SK-N-SH (cell line): ENCODE measurements around the gene PXDN. TPM values are rescaled to one million over a fixed set of nuclear protein-coding genes. Genes with fewer than 3 reads are reported as not detected.
A peak's percentile ranks its signal among the peaks of the same experiment; 100 is the strongest.

ENCODE experiments used
- CTCF ChIA-PET: fragments of 300-600, 350-600 bp; formaldehyde crosslinking; extraction: SDS; loops from one replicate; lab custom pipeline; 2021; lab: Yijun Ruan, JAX
- POLR2A ChIA-PET: fragments of 350-600 bp; sonication (Branson Sonifier 250); formaldehyde crosslinking; extraction: SDS; loops from one replicate; lab custom pipeline; 2020; ENCODE audit warnings: antibody characterized with exemption, inconsistent platforms; lab: Yijun Ruan, JAX
- DNase-seq: peaks from one replicate; pipeline ENCODE4 v3.0.0; 2012
- H2AFZ ChIP-seq: fragments of 200-600 bp; sonication (generic); 2 replicates; pipeline ENCODE4 v1.8.1; 2016; ENCODE audit warnings: antibody characterized with exemption, mild to moderate bottlenecking, low read depth
- H3F3A ChIP-seq: fragments of 200-600 bp; sonication (generic); replicated peaks from 2 replicates; pipeline ENCODE3; 2016; ENCODE audit warnings: antibody characterized with exemption, mild to moderate bottlenecking; ENCODE audit not compliant: insufficient read depth
- H3K27ac ChIP-seq, 2 experiments: fragments of 200-500 bp in 1 of 2; fragments of 200-600 bp in 1 of 2; sonication (Bioruptor generic) in 1 of 2; sonication (generic), shearing (Covaris generic) in 1 of 2; 2 replicates each; pipeline versions ENCODE4 v1.5.1 to v1.6.1; 2014 to 2016; ENCODE audit warnings: low read depth in 2 of 2, inconsistent platforms in 1 of 2, low read length in 1 of 2, mild to moderate bottlenecking in 1 of 2, mixed read lengths in 1 of 2
- H3K27me3 ChIP-seq: fragments of 200-600 bp; sonication (generic), shearing (Covaris generic); 2 replicates; pipeline ENCODE4 v1.6.1; 2016; ENCODE audit warnings: mixed run types; ENCODE audit not compliant: insufficient read depth
- H3K36me3 ChIP-seq, 2 experiments: fragments of 200-500 bp in 1 of 2; fragments of 200-600 bp in 1 of 2; sonication (Bioruptor generic) in 1 of 2; sonication (generic) in 1 of 2; replicated peaks in 1 of 2; 2 replicates each; pipeline versions ENCODE3 to v1.5.1; 2014 to 2016; ENCODE audit warnings: low read length in 1 of 2, mild to moderate bottlenecking in 1 of 2; ENCODE audit not compliant: insufficient read depth in 2 of 2, control insufficient read depth in 1 of 2
- H3K4me1 ChIP-seq, 2 experiments: fragments of 200-500 bp in 1 of 2; fragments of 200-600 bp in 1 of 2; sonication (Bioruptor generic) in 1 of 2; sonication (generic), shearing (Covaris generic) in 1 of 2; 2 replicates each; pipeline versions ENCODE4 v1.5.1 to v1.6.1; 2014 to 2016; ENCODE audit warnings: low read depth in 1 of 2, low read length in 1 of 2, mixed run types in 1 of 2; ENCODE audit not compliant: insufficient read depth in 2 of 2, control insufficient read depth in 1 of 2
- H3K4me2 ChIP-seq: fragments of 200-600 bp; sonication (generic), shearing (Covaris generic); 2 replicates; pipeline ENCODE4 v1.6.1; 2017; ENCODE audit warnings: mixed run types
- H3K4me3 ChIP-seq, 2 experiments: fragments of 200-500 bp in 1 of 2; fragments of 200-600 bp in 1 of 2; sonication (Bioruptor generic) in 1 of 2; sonication (generic), shearing (Covaris generic) in 1 of 2; 2 replicates each; pipeline versions ENCODE4 v1.5.1 to v1.8.1; 2014 to 2016; ENCODE audit warnings: low read depth in 2 of 2, inconsistent platforms in 1 of 2, low read length in 1 of 2, mild to moderate bottlenecking in 1 of 2, mixed read lengths in 1 of 2, moderate library complexity in 1 of 2
- H3K79me2 ChIP-seq: fragments of 200-600 bp; sonication (generic); 2 replicates; pipeline ENCODE4 v1.8.1; 2017; ENCODE audit warnings: mild to moderate bottlenecking; ENCODE audit not compliant: insufficient read depth
- H3K9ac ChIP-seq: fragments of 200-600 bp; sonication (generic); 2 replicates; pipeline ENCODE4 v1.6.1; 2017; ENCODE audit warnings: mixed run types
- H3K9me2 ChIP-seq: fragments of 200-600 bp; sonication (generic); 2 replicates; pipeline ENCODE4 v1.6.1; 2017; ENCODE audit warnings: mixed run types
- H3K9me3 ChIP-seq: fragments of 200-600 bp; sonication (generic); 2 replicates; pipeline ENCODE4 v1.6.1; 2017; ENCODE audit warnings: mixed run types, mild to moderate bottlenecking, moderate library complexity
- H4K20me1 ChIP-seq: fragments of 200-600 bp; sonication (generic); 2 replicates; pipeline ENCODE4 v1.6.1; 2017; ENCODE audit warnings: mild to moderate bottlenecking, mixed run types; ENCODE audit not compliant: insufficient read depth
- CHD2 ChIP-seq: fragments of 150-350 bp; IDR thresholded peaks from 2 replicates; pipeline ENCODE4 v1.6.1; 2018; ENCODE audit warnings: low read length; ENCODE audit not compliant: partially characterized antibody
- ELF1 ChIP-seq: IDR thresholded peaks from 2 replicates; pipeline ENCODE4 v1.4.0; 2012
- EP300 ChIP-seq, 2 experiments: IDR thresholded peaks; 2 replicates each; pipeline versions ENCODE4 v1.4.0 to v1.6.1; 2012; ENCODE audit warnings: borderline replicate concordance in 1 of 2, low read depth in 1 of 2, low read length in 1 of 2
- EZH2phosphoT487 ChIP-seq: fragments of 200-600 bp; sonication (generic); IDR thresholded peaks from 2 replicates; pipeline ENCODE4 v1.6.1; 2017; ENCODE audit warnings: low read depth, mixed run types, mild to moderate bottlenecking, antibody characterized with exemption, moderate library complexity, borderline replicate concordance
- FOSL2 ChIP-seq: IDR thresholded peaks from 2 replicates; pipeline ENCODE4 v1.4.0; 2012; ENCODE audit warnings: low read depth, mild to moderate bottlenecking, moderate library complexity, borderline replicate concordance
- FOXJ3 ChIP-seq: sonication (generic); formaldehyde crosslinking; IDR thresholded peaks from 2 replicates; pipeline ENCODE4 v1.5.1; 2020; ENCODE audit warnings: mild to moderate bottlenecking, missing genetic modification reagents
- FOXM1 ChIP-seq: IDR thresholded peaks from 2 replicates; pipeline ENCODE4 v1.4.0; 2012; ENCODE audit warnings: low read depth, mild to moderate bottlenecking
- GATA2 ChIP-seq: sonication (generic); formaldehyde crosslinking; IDR thresholded peaks from 2 replicates; pipeline ENCODE4 v1.5.0; 2020; ENCODE audit warnings: mild to moderate bottlenecking, missing genetic modification reagents
- IRF3 ChIP-seq: fragments of 150-350 bp; IDR thresholded peaks from 2 replicates; pipeline ENCODE4 v1.6.1; 2016; ENCODE audit warnings: mild to moderate bottlenecking, low read depth, low read length
- NFIC ChIP-seq: IDR thresholded peaks from 2 replicates; pipeline ENCODE4 v1.4.0; 2012; ENCODE audit warnings: borderline replicate concordance
- NRF1 ChIP-seq: IDR thresholded peaks from 2 replicates; pipeline ENCODE4 v1.6.1; 2012; ENCODE audit warnings: low read depth, mild to moderate bottlenecking, low read length
- PBX3 ChIP-seq: IDR thresholded peaks from 2 replicates; pipeline ENCODE4; 2012
- POLR2AphosphoS5 ChIP-seq: IDR thresholded peaks from 2 replicates; pipeline ENCODE4 v1.6.1; 2012; ENCODE audit warnings: low read depth, low read length
- RAD21 ChIP-seq: IDR thresholded peaks from 2 replicates; pipeline ENCODE4 v1.6.1; 2012; ENCODE audit warnings: mild to moderate bottlenecking, low read length
- RCOR1 ChIP-seq: fragments of 150-350 bp; IDR thresholded peaks from 2 replicates; pipeline ENCODE4 v1.6.1; 2017; ENCODE audit warnings: antibody characterized with exemption, low read length
- RXRA ChIP-seq: IDR thresholded peaks from 2 replicates; pipeline ENCODE4 v1.4.0; 2012; ENCODE audit warnings: low read depth, mild to moderate bottlenecking, borderline replicate concordance
- TAF1 ChIP-seq: IDR thresholded peaks from 2 replicates; pipeline ENCODE4 v1.6.1; 2012; ENCODE audit warnings: low read depth, mild to moderate bottlenecking, low read length, moderate library complexity, borderline replicate concordance
- TCF12 ChIP-seq: IDR thresholded peaks from 2 replicates; pipeline ENCODE4 v1.4.0; 2012
- USF2 ChIP-seq: fragments of 150-350 bp; IDR thresholded peaks from 2 replicates; pipeline ENCODE4 v1.6.1; 2017; ENCODE audit warnings: antibody characterized with exemption, low read length, low read depth, borderline replicate concordance
- WGBS: methylation state at CpG from one replicate; pipeline ENCODE4 v1.1.6; 2017; ENCODE audit warnings: low lambda C conversion rate; 5-methylcytosine and 5-hydroxymethylcytosine counted together
- polyA plus RNA-seq, 3 experiments: library from polyadenylated mRNA; depleted of rRNA; stranded (reverse); fragments of >200 nt; gene quantifications; 2 replicates each; pipeline ENCODE4 v1.2.3, GENCODE V29; 2012
- TF ChIP-seq, protein P1 (sequence below): IDR thresholded peaks from 2 replicates; pipeline ENCODE4 v1.4.0; 2012; ENCODE audit warnings: low read depth
- TF ChIP-seq, protein P2 (sequence below): IDR thresholded peaks from 2 replicates; pipeline ENCODE4 v1.4.0; 2012; ENCODE audit warnings: low read depth, borderline replicate concordance

PXDN gene
- polyA plus RNA-seq, 1 of the 3 experiments (the other 2 are of a cell fraction): 146 TPM

- H3K4me1 ChIP-seq: peaks cover 22 to 25% of the 10 kb centered on the region in 2 experiments
- POLR2A ChIA-PET: interaction anchor here (0.6 to 1.1 kb wide), 2 partner anchors 8 to 16 kb away, joined by 3 to 4 read pairs; no protein-coding TSS in a partner anchor
- peaks cover 3% of the 10 kb centered on the region for H3F3A ChIP-seq
- no peaks in the 10 kb centered on the region for H3K27me3 ChIP-seq
- H3K9ac ChIP-seq: no peak overlapping the region
- H3K79me2 ChIP-seq: peaks cover 8% of the 10 kb centered on the region; the same call in 1 of the 2 replicates
- WGBS: 92% methylated on average over 1 of the region's 1 CpG
- no peak overlapping the region for H3K4me2 ChIP-seq
- H3K9me3 ChIP-seq: no peaks in the 10 kb centered on the region
- peak; percentile 65 for DNase-seq
- H3K9me2 ChIP-seq: no peaks in the 10 kb centered on the region
- peaks cover 36 to 38% of the 10 kb centered on the region in 2 experiments for H3K36me3 ChIP-seq
- H4K20me1 ChIP-seq: no peaks in the 10 kb centered on the region
- no peak overlapping the region for H2AFZ ChIP-seq
- CTCF ChIA-PET: interaction anchor here (0.7 to 3.6 kb wide), 3 partner anchors 11 to 68 kb away, joined by 3 to 16 read pairs (median 8); no protein-coding TSS in a partner anchor
- TF ChIP-seq TCF12 (peak; percentile 67), RCOR1 (peak; percentile 70; the same call in 1 of the 2 replicates), EP300 (IDR thresholded peaks at IDR 0.05; ENCODE audit: borderline replicate concordance in 1 of 2, low read depth in 1 of 2, low read length in 1 of 2) (peak in 1 of 2 experiments; percentile 77; a peak in 1 of 4 replicates), FOXM1 (no peak), CHD2 (peak; percentile 33), EZH2phosphoT487 (no peak), FOSL2 (no peak), GATA2 (CRISPR knock-in tag) (peak; percentile 89), ELF1 (no peak), USF2 (no peak)
- TF ChIP-seq, protein P1, sequence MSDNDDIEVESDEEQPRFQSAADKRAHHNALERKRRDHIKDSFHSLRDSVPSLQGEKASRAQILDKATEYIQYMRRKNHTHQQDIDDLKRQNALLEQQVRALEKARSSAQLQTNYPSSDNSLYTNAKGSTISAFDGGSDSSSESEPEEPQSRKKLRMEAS: no peak
- no peak overlapping the region for H3K4me3 ChIP-seq
- peak overlapping the region; percentile 8 to 29; a peak in 3 of 4 replicates for H3K27ac ChIP-seq
Observed at GRCh38 chr2:1683297-1683696, 61.0 kb downstream of the PXDN start.

DNA sequence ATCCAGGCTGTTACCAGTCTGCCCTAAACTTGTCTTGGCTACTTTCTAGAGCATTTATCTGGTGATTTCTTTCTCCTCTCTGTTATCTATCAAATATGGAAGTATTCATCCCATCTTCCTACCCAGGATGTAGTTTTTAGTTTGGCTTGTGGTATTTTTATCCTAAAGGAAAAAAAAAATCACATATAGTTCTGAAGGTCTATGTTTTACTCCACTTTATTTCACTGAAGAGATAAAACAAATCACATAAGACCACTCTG is 62.2 kb downstream of the PXDN start:
- Histone ChIP-seq H3K9ac (no peak overlapping the region), H3F3A (peaks cover 3% of the 10 kb centered on the region), H3K9me2 (no peaks in the 10 kb centered on the region), H3K27ac (peak overlapping the region in 1 of 2 experiments; percentile 30; a peak in 1 of 4 replicates), H3K4me1 (peaks cover 22 to 25% of the 10 kb centered on the region in 2 experiments), H4K20me1 (no peaks in the 10 kb centered on the region), H3K27me3 (no peaks in the 10 kb centered on the region), H3K4me3 (no peak overlapping the region), H3K9me3 (no peaks in the 10 kb centered on the region), H3K36me3 (peaks cover 26 to 29% of the 10 kb centered on the region in 2 experiments), H2AFZ (no peak overlapping the region), H3K79me2 (peaks cover 3% of the 10 kb centered on the region; the same call in 1 of the 2 replicates), H3K4me2 (no peak overlapping the region)
- ChIA-PET POLR2A (no interaction called here), CTCF (interaction anchor here (1.4 to 3.6 kb wide), 3 partner anchors 10 to 87 kb away, joined by 3 to 16 read pairs (median 8); no protein-coding TSS in a partner anchor)
- DNase-seq: no peak
- TF ChIP-seq GATA2 (CRISPR knock-in tag) (no peak), FOSL2 (no peak), RAD21 (no peak), PBX3 (no peak), EZH2phosphoT487 (no peak), NRF1 (no peak), TCF12 (no peak), FOXM1 (no peak), POLR2AphosphoS5 (no peak), FOXJ3 (no peak), RXRA (no peak), IRF3 (no peak), TAF1 (no peak), NFIC (no peak), CHD2 (no peak), USF2 (no peak)
- TF ChIP-seq, protein P2, sequence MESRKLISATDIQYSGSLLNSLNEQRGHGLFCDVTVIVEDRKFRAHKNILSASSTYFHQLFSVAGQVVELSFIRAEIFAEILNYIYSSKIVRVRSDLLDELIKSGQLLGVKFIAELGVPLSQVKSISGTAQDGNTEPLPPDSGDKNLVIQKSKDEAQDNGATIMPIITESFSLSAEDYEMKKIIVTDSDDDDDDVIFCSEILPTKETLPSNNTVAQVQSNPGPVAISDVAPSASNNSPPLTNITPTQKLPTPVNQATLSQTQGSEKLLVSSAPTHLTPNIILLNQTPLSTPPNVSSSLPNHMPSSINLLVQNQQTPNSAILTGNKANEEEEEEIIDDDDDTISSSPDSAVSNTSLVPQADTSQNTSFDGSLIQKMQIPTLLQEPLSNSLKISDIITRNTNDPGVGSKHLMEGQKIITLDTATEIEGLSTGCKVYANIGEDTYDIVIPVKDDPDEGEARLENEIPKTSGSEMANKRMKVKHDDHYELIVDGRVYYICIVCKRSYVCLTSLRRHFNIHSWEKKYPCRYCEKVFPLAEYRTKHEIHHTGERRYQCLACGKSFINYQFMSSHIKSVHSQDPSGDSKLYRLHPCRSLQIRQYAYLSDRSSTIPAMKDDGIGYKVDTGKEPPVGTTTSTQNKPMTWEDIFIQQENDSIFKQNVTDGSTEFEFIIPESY: no peak
